DMS114 treated with DMSO at 0.1 percent for 48 hours (cell line): ENCODE data around the gene APOOL.
A peak's percentile ranks its signal among the peaks of the same experiment; 100 is the strongest.
"Not testable (repeated sequence)": the region's sequence is repeated elsewhere in the genome, so short reads cannot be mapped to it uniquely, and the experiment has no call there.

Experiments
- DNase-seq: peaks from one replicate; lab custom pipeline; 2025; ENCODE audit not compliant: unreplicated experiment; lab: John Stamatoyannopoulos, UW

Gene APOOL

GRCh38 chrX:85077247-85077646, 73.6 kb downstream of the APOOL start:
- DNase-seq, result not testable (repeated sequence)

DNA sequence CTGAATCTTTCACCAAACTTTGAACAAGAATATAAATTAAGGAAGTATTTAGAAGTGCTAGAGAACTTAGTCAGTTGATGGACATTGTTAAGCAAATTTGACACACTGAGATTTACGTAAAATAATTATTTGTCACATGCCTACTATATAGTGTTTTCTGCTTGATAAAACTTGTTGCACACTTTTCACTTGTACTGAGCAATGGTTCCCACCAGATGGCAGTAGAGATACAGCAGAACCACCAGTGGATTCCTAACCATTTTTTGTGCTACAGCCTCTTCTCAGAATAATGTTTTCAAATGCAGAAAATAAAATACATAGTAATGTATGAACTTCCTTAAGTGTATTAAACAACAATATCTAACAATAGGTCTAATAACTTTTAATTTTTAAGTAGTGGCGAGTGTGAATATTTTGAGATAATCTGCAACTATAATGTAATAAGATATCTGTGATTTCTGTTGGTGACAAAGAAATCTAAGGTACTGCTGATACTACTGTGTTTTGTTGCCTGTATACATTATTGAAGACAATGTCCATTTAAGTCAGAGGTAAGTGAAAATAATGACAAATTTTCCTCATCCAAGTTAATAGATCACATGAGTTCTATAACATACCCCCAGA, 81.2 kb downstream of the APOOL start:
- DNase-seq, result peak; percentile 9

GRCh38 chrX:85089321-85089840, 85.7 kb downstream of the APOOL start:
- DNase-seq, result no peak

- DNase-seq, result no peak
These were observed 103.7 kb downstream of the APOOL start for GRCh38 chrX:85107407-85107806.

DNA sequence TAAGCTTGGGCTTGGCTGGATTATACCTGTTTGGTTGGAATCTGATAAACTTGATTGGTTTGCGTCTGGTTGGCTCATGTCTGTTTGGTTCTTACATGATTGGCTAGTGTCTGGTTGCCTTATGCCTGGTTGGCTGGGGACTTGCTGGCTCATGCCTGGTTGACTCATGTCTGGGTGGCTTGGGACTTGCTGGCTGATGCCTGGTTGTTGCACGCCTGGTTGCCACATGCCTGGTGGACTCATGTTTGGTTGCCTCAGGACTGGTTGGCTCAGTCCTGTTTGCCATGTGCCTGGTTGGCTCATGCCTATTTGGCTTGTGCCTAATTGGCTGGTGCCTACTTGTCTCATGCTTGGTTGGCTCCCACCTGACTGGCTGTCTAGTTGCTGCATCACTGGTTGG, 104.5 kb downstream of the APOOL start:
- no peak for DNase-seq

GRCh38 chrX:85109235-85109634, 105.6 kb downstream of the APOOL start:
- DNase-seq, result no peak

DNA sequence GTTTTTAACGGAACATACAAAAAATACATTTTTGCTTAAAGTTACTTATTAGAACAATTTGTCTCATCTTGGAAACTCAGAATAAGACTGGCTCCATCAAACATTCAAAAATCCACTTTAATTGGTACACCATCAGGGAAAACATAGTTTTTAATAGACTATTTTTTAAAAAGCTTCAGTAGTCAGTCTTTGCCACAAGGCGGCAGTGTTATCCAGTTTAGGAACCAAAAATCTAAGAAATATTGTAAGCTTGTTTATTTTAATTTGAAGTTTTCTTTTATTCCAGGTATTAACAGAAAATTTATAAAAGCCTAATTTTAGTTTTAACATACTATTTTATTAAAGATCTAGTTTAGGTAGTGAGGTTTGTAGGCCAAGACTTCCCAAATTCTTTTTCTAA, 107.7 kb downstream of the APOOL start:
- DNase-seq, result peak; percentile 7

GRCh38 chrX:85112293-85112692, 108.6 kb downstream of the APOOL start:
- DNase-seq, result no peak

DNA sequence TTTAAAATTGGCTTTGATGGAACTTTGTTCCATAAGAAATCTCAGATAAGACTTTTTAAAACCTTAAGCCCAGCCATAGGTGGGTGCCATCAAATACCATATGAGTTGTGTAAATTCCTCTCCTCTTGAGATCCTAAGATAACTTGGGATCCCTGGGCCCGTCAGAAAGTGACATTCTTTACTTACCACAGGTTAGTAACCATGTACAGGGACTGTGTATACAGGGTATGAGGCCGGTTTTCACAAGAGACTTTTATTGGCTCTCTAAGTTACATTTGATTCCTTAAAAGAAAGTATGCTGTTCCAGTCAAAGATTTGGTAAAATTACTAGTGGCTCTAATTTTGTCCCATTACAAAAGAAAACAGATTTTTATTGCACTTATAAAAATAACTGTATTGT, 110.1 kb downstream of the APOOL start:
- no peak for DNase-seq

DNA sequence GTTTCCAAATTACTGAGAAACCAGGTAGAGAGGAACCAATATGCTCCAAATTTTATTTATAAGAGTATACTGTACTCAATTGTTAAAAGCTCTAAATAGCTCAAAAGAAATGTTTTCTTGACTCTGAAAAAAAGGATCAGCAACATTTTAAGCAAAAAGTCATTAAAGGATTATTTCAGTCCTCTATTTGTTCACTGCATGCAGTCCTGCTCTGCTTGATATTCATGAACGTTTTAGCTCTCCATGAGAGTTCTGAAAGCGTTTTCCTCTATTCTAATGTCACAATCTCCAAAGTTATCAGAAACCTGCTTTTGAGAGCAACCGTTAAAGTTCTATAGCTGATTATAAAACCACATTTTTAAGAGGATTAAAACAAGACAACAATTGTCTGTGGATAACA, 110.5 kb downstream of the APOOL start:
- DNase-seq, result no peak

GRCh38 chrX:85114776-85115175, 111.1 kb downstream of the APOOL start:
- DNase-seq, result no peak

DNA sequence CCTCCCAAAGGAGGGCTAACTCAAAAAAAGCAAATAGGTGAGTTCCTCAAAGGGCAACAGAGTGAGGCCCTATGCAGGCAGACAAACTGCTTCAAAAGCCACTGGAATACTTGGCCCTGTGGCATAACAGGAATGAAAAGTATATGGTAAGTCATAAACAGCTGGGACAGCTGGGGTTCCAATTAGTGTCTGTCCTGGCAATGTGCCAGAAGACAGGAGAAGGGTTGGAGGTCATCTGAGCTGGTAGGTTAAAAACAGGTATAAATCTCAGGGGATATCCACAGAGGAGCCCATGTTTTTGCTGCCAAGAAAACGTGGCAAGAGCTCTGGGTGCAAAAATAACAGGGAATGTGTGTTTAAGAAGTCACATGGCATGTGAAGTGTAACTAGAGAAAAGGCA, 111.6 kb downstream of the APOOL start:
- DNase-seq, result no peak

GRCh38 chrX:85136409-85136808, 132.7 kb downstream of the APOOL start:
- no peak for DNase-seq

DNA sequence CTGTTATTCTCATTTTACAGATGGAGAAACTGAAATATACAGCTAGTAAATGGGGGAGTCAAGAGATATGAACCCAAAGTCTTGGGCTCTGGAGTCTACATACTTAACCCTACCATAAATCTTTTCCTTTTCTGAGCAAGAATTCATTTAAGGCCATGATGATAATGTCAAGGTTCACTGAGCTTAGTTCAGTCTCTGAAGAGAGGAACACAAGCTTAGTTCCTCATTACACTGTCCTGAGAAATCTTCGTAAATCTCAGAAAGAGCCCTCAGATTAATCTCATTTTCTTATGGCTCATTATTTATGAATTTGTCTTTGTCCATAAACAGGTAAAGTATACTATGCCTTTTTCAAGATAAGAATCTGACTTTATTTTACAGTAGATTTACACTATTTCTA, 135.7 kb downstream of the APOOL start:
- DNase-seq, result no peak

GRCh38 chrX:85140964-85141363, 137.3 kb downstream of the APOOL start:
- DNase-seq, result no peak
